Cerebellar cortex (tissue), 1 donor: Measurements from ENCODE around the gene BCAP29.
"Not testable (repeated sequence)": the region's sequence is repeated elsewhere in the genome, so short reads cannot be mapped to it uniquely, and the experiment has no call there.

Source experiments
- DNase-seq: peaks from one replicate; pipeline ENCODE4 v3.0.0-alpha.2; 2015; ENCODE audit warnings: low spot score

BCAP29 gene

DNA sequence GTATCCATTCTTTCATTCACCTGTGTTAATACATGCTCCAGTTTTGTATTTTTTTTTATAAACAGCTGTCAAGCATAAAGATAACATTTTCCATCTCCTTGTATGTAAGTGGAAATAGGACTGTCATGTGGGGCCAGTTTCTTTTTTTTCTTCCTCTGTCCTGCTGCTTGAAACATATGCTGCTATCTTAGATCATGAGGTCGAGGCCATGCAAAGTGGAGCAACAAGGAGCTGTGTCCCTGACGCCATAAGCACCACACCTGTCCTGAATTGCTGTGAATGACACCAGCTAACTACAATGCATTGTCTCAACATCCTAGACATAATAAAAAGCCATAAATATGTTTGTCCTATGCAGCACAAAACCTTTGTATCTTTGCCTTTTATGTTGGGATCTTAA, 42.8 kb downstream of the BCAP29 start:
- DNase-seq: peak; percentile 42

DNA sequence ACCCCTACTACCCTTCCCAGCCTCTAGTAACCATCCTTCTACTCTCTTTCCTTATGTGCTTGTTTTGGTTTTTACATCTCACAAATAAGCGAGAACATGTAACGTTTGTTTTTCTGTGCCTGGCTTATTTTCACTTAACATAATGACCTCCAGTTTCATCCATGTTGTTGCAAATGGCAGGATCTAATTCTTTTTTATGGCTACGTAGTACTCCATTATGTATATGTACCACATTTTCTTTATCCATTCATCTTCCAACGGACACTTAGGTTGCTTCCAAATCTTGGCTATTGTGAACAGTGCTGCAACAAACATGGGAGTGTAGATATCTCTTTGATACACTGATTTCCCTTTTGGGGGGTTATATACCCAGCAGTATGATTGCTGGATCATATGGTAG, 47.0 kb downstream of the BCAP29 start:
- DNase-seq: no peak

DNA sequence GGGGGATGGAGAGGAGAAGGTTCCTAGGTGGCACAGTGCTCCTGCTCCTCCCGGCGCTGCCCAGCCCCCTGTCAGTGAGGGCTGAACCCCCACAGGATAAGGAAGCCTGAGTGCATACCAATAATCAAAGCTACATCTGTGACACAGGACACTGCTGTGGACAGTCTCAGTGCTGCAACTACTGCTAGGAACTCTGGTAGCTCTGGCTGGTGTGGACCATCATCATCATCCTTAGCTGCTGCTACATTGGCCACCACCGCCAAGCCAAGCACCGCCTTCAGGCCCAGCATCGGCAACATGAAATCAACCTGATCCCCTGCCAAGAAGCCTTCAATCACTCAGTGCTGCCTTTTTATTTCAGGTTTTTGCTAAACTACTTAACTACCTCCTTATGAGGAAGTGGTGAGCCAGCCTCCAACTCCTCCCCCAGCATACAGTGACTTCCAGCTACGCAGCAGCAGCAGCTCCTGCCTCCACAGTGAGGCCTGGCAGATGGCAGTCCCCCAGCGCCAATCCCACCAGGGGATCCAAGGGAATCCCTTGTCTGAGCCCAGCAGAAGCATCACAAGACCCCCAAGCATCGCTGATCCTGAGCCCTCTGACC, 48.5 kb downstream of the BCAP29 start:
- DNase-seq: no peak

- no peak for DNase-seq
These were observed 50.3 kb downstream of the BCAP29 start for GRCh38 chr7:107630342-107630741.

DNA sequence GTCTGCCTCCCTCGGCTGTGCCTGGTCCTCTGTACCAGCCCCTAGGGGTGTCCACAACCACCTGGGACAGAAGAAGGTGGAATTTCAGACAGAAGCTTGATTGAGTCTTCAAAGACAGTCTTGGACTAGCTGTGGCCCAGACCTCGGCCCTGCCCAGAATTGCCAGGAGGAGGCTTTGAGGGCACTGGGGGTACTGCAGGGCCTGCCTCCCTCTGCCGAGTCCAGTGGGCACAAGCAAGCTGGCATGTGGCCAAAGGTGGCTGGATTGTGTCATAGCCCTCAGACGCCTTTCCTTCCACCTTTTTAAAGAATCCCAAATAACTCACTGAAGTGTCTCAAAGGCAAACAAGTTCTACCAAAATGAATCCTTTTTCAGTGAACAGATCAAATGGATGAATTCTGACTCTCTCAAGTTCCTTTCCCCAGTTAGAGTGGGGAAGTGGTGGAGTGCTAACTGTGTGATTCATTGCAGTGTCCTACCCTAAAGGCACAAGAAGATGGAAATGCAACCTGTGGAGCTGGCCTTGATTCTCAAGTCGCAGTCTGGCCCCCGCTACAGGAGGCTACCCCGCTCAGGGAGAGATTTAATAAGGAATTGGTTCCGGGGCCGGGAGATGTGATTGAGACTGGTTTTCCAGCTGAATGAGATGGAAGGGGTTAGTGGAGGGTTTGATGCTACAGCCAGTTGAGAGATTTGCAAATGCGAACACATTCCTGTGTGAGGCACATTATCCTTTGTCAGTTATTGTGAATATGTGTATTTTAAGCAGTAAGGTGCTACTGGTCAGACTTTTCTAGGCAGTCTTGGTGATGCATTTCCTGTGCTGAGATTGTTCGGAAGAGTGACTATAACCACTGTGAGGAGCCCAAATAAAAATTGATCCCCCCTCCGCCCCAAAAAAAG, 51.8 kb downstream of the BCAP29 start:
- no peak for DNase-seq

DNA sequence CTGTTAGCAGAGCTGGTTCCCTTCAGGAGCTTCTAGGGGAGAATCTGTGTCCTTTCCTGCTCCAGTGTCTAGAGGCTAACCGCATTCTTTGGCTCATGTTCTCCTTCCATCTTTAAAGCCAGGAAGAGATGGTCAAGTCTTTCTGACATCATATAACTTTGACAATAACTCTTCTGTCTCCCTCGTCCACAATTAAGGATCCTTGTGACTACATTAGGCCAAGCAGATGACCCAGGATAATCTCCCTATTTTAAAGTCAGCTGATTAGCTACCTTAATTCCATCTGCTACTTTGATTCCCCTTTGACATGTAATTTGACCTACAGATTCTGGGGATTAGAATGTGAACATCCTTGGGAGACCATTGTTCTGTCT, 52.4 kb downstream of the BCAP29 start:
- DNase-seq: no peak

- DNase-seq: no peak
These were observed 58.5 kb downstream of the BCAP29 start for GRCh38 chr7:107638594-107638993.

- DNase-seq: not testable (repeated sequence)
These were observed 59.0 kb downstream of the BCAP29 start for GRCh38 chr7:107639070-107639469.

GRCh38 chr7:107641676-107642075, 61.6 kb downstream of the BCAP29 start:
- no peak for DNase-seq

- no peak for DNase-seq
These were observed 62.5 kb downstream of the BCAP29 start for GRCh38 chr7:107642501-107642900.

DNA sequence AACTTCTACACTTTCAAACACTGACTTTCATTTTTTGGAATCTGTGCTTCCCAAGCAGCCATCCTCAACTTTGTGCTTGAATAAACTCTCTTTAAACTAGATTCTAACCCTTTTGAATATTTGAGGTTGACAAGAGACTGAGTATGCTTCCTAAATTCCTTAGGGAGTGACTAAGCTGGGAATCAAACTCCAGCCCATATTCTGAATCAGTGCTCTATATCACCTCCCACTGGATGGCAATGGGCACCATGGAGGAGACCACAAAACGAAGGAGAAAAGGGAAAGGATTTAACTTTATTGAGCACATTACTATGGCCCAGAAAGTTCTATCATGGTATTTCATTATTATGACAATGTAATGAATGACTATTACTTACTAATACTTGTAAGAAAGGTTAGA, 63.4 kb downstream of the BCAP29 start:
- no peak for DNase-seq

DNA sequence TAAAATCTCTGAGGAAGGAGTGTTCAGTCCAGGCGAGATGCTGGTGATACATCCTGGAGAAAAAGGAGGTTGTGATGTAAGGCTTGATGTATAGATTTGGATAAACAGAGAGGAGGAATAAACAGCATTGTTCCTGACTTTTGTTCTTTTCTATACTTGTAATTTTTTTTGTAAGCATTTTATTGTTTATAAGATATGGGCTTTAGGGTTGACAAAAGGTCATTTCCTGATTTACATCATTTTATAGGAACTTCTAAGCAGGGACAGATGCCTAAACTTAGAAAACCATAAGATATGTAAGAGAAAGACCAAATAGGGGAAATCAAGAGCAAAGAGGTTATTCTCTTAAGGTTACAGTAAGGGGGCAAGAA, 63.9 kb downstream of the BCAP29 start:
- no peak for DNase-seq

DNA sequence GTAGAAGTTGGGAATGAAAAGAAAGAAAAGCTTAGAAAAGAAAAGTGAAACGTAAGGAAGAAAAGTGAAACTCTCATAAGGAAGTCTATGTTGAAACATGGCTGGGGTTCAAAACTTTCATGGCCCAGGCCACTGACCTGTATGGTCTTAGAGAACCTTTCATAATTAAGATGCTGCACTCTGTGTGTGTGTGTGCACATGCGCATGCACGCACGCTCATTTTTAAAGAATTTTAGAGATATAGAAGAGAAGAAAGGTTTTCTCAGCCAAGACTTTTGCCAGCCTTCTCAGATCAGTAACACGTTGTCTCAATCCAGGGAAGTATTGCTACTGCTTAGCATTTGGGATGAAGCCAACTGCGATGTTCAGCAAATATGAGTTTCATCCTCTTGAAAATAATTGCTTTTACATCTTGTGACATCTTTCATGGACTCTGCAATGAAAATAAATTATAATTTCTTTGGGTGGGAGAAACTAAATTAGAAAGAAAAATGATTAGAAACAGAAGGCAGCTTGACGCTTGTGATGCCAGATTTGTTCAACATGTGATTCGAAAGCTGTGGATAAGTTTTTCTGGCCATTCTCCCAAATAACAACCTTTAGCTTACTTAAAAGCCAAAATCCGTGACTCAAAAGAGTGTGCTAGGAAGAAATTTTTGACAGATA, 64.4 kb downstream of the BCAP29 start:
- no peak for DNase-seq

DNA sequence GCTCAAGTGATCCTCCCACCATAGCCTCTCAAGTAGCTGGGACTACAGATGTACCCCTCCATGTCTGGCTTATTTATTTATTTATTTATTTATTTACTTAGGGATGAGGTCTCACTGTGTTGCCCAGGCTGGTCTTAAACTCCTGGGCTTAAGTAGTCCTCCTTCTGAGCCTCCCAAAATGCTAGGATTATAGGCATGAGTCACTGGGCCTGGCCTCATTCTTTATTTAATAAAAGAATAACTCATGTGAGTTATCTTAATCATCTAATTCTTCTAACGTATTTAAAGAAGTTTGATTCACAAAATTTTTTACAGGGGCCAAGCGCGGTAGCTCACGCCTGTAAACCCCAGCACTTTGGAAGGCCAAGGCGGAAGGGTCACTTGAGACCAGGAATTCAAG, 72.6 kb downstream of the BCAP29 start:
- DNase-seq: no peak

- DNase-seq: no peak
These were observed 78.4 kb downstream of the BCAP29 start for GRCh38 chr7:107658467-107658866.

DNA sequence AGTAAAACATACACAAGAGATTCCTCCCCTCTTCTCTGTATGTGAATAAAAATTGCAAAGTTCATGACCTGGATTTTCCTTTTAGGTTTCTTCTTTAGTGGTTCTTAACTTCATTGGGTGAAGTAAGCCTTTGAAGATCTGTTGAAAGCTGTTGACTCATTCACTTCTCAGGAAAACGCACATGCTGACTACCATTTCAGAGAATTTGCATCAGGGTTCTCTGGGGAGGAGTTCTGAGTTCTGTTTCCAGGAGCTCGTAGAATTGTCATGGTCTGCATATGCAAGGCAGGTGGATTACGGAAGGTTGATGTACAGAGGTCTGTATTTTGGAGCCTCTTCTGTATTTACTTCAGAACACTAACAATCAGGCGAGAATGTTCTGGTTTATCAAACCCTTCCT, 79.6 kb downstream of the BCAP29 start:
- DNase-seq: no peak

DNA sequence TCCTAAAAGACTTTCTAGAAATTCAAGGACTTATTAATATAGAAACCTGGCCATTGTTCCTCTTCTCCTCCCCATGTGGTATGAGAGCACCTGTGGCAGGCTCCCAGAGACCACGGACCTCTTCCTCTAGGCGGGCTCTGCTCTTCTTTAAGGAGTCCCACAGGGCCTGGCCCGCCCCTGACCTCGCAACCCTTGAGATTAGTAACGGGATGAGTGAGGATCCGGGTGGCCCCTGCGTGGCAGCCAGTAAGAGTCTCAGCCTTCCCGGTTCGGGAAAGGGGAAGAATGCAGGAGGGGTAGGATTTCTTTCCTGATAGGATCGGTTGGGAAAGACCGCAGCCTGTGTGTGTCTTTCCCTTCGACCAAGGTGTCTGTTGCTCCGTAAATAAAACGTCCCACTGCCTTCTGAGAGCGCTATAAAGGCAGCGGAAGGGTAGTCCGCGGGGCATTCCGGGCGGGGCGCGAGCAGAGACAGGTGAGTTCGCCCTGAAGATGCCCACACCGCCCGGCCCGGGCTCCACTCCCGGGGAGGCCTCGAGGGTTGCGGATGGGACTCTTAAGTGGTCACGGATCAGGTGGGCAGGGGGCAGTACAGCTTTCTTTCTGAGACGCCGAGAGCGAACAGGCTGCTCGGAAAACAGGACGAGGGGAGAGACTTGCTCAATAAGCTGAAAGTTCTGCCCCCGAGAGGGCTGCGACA, 80.5 kb downstream of the BCAP29 start, which contains the start of gene SLC26A4:
Gene SLC26A4 (plus strand): TSS at position 448 of the 700 bp plus-strand sequence. CDS start 814 bp downstream, outside the sequence.
- no peak for DNase-seq

- DNase-seq: peak; percentile 52
These were observed 81.2 kb downstream of the BCAP29 start for GRCh38 chr7:107661081-107661864.

GRCh38 chr7:107661865-107662379, 81.9 kb downstream of the BCAP29 start:
- no peak for DNase-seq

DNA sequence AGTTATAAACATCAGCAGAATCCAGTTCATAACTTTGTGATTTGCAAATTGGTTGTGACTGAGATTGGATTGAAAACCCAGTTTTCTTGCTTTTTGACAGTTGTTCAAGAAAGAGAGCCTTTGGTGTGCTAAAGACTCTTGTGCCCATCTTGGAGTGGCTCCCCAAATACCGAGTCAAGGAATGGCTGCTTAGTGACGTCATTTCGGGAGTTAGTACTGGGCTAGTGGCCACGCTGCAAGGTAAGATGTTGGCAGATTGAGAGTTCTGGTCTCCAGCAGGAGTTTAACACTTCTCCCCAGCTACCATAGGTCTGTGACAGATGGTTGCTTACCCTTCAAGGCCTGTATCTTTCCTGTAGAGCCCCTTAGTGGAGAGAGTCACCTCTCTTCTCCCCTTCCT, 83.2 kb downstream of the BCAP29 start:
- DNase-seq: no peak

GRCh38 chr7:107666790-107667189, 86.7 kb downstream of the BCAP29 start:
- DNase-seq: no peak
